ENCODE data around the gene ATP6V1C2. TPM values are rescaled to one million over a fixed set of nuclear protein-coding genes. Genes with fewer than 3 reads are reported as not detected.

Gene ATP6V1C2
- total and polyA plus RNA-seq, 2 donors (not counting 3 experiments of a cell fraction or from before 2014, with no cell fraction given) = 0.03 to 0.13 TPM

GRCh38 chr2:10783421-10783820 is 62.0 kb downstream of the ATP6V1C2 start:
- TF ChIP-seq GATA2 (IDR thresholded peaks at IDR 0.05; ENCODE audit: insufficient read depth, insufficient read length, low read depth, low read length) = no peak
- no peak for DNase-seq (ENCODE audit: low read depth, low spot score)
- no peak for FAIRE-seq
- Histone ChIP-seq H3K4me2 (ENCODE audit: insufficient read depth, low read length) (no peak overlapping the region), H3K27ac (ENCODE audit: insufficient read depth, low read depth, low read length) (no peak overlapping the region), H2AFZ (ENCODE audit: low read depth, low read length) (no peak overlapping the region), H4K20me1 (replicated peaks; ENCODE audit: control insufficient read depth, extremely low read depth, insufficient read depth, low read length) (no peaks in the 10 kb centered on the region), H3K4me1 (ENCODE audit: control insufficient read depth, extremely low read depth, insufficient read depth, low read length) (peaks cover 14% of the 10 kb centered on the region), H3K79me2 (ENCODE audit: control insufficient read depth, insufficient read depth, low read length) (peaks cover 8% of the 10 kb centered on the region), H3K4me3 (replicated peaks in 1 of 3; ENCODE audit: insufficient read depth in 1 of 3, low read depth in 1 of 3, low read length in 3 of 3) (no peak overlapping the region), H3K27me3 (ENCODE audit: control insufficient read depth in 2 of 2, insufficient read depth in 2 of 2, low read length in 2 of 2) (no peaks in the 10 kb centered on the region), H3K9me1 (replicated peaks; ENCODE audit: control insufficient read depth, extremely low read depth, insufficient read depth, low read length) (no peaks in the 10 kb centered on the region), H3K9me3 (replicated peaks; ENCODE audit: control insufficient read depth, insufficient read depth, low read length) (no peaks in the 10 kb centered on the region), H3K36me3 (ENCODE audit: control insufficient read depth in 2 of 2, extremely low read depth in 1 of 2, insufficient read depth in 2 of 2, low read length in 2 of 2) (peaks cover 41 to 47% of the 10 kb centered on the region in 2 experiments), H3K9ac (replicated peaks; ENCODE audit: extremely low read depth, insufficient read depth, low read length) (no peak overlapping the region)
- dilution Hi-C loops (cut with MboI; ENCODE audit: extremely low pct_ligation_motif_present, low sequenced_read_pairs) (no loop called here), intact Hi-C loops (cut with micrococcal nuclease) (no loop called here)
- ChIA-PET POLR2A (no interaction called here), CTCF (interaction anchor here (0.6 to 1.3 kb wide), 2 partner anchors 12 to 80 kb away, joined by 3 to 4 read pairs; no protein-coding TSS in a partner anchor)
- no TSS peak for BruUV-seq (replicated peaks)

- Histone ChIP-seq H3K9me3 (replicated peaks; ENCODE audit: control insufficient read depth, insufficient read depth, low read length) (no peaks in the 10 kb centered on the region), H3K4me1 (ENCODE audit: control insufficient read depth, extremely low read depth, insufficient read depth, low read length) (peaks cover 14% of the 10 kb centered on the region), H4K20me1 (replicated peaks; ENCODE audit: control insufficient read depth, extremely low read depth, insufficient read depth, low read length) (no peaks in the 10 kb centered on the region), H3K36me3 (ENCODE audit: control insufficient read depth in 2 of 2, extremely low read depth in 1 of 2, insufficient read depth in 2 of 2, low read length in 2 of 2) (peaks cover 48 to 52% of the 10 kb centered on the region in 2 experiments), H3K9me1 (replicated peaks; ENCODE audit: control insufficient read depth, extremely low read depth, insufficient read depth, low read length) (no peaks in the 10 kb centered on the region), H3K27me3 (ENCODE audit: control insufficient read depth in 2 of 2, insufficient read depth in 2 of 2, low read length in 2 of 2) (no peaks in the 10 kb centered on the region), H2AFZ (ENCODE audit: low read depth, low read length) (no peak overlapping the region), H3K9ac (replicated peaks; ENCODE audit: extremely low read depth, insufficient read depth, low read length) (no peak overlapping the region), H3K79me2 (ENCODE audit: control insufficient read depth, insufficient read depth, low read length) (peaks cover 8% of the 10 kb centered on the region), H3K27ac (ENCODE audit: insufficient read depth, low read depth, low read length) (no peak overlapping the region), H3K4me3 (replicated peaks in 1 of 3; ENCODE audit: insufficient read depth in 1 of 3, low read depth in 1 of 3, low read length in 3 of 3) (no peak overlapping the region), H3K4me2 (ENCODE audit: insufficient read depth, low read length) (no peak overlapping the region)
- DNase-seq (ENCODE audit: low read depth, low spot score) = no peak
- FAIRE-seq = no peak
- dilution Hi-C loops (cut with MboI; ENCODE audit: extremely low pct_ligation_motif_present, low sequenced_read_pairs) = no loop called here
- CTCF ChIA-PET = interaction anchor here (0.9 kb wide), 1 partner anchor 75 kb away, joined by 3 read pairs; no protein-coding TSS in a partner anchor
- POLR2A ChIA-PET = no interaction called here
- intact Hi-C loops (cut with micrococcal nuclease) = no loop called here
- TF ChIP-seq JUN (IDR thresholded peaks at IDR 0.05; ENCODE audit: borderline replicate concordance, insufficient read depth, insufficient read length, low read depth) (no peak), POLR2AphosphoS5 (IDR thresholded peaks at IDR 0.05; ENCODE audit: insufficient read depth, low read depth, low read length) (no peak), FOS (IDR thresholded peaks at IDR 0.05; ENCODE audit: borderline replicate concordance, insufficient read depth, low read length) (no peak), POLR2A (IDR thresholded peaks at IDR 0.05; ENCODE audit: low read depth, low read length) (no peak), MYC (IDR thresholded peaks at IDR 0.05; ENCODE audit: low read depth, low read length) (no peak), EZH2 (IDR thresholded peaks at IDR 0.05; ENCODE audit: borderline replicate concordance, low read depth, low read length, severe bottlenecking) (no peak), GATA2 (IDR thresholded peaks at IDR 0.05; ENCODE audit: insufficient read depth, insufficient read length, low read depth, low read length) (no peak)
- TF ChIP-seq, protein P1, sequence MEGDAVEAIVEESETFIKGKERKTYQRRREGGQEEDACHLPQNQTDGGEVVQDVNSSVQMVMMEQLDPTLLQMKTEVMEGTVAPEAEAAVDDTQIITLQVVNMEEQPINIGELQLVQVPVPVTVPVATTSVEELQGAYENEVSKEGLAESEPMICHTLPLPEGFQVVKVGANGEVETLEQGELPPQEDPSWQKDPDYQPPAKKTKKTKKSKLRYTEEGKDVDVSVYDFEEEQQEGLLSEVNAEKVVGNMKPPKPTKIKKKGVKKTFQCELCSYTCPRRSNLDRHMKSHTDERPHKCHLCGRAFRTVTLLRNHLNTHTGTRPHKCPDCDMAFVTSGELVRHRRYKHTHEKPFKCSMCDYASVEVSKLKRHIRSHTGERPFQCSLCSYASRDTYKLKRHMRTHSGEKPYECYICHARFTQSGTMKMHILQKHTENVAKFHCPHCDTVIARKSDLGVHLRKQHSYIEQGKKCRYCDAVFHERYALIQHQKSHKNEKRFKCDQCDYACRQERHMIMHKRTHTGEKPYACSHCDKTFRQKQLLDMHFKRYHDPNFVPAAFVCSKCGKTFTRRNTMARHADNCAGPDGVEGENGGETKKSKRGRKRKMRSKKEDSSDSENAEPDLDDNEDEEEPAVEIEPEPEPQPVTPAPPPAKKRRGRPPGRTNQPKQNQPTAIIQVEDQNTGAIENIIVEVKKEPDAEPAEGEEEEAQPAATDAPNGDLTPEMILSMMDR (IDR thresholded peaks at IDR 0.05; ENCODE audit: extremely low read depth in 1 of 2, insufficient read depth in 1 of 2, low read depth in 1 of 2, low read length in 2 of 2) = no peak
- TF ChIP-seq, protein P2, sequence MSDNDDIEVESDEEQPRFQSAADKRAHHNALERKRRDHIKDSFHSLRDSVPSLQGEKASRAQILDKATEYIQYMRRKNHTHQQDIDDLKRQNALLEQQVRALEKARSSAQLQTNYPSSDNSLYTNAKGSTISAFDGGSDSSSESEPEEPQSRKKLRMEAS (IDR thresholded peaks at IDR 0.05; ENCODE audit: insufficient read depth, insufficient read length) = no peak
- no TSS peak for BruUV-seq (replicated peaks)
These were observed 63.3 kb downstream of the ATP6V1C2 start for GRCh38 chr2:10784719-10785118.

All from endothelial cell of umbilical vein (primary cell).